ENCODE data around the gene FCRL6.

The FCRL6 gene, protein sequence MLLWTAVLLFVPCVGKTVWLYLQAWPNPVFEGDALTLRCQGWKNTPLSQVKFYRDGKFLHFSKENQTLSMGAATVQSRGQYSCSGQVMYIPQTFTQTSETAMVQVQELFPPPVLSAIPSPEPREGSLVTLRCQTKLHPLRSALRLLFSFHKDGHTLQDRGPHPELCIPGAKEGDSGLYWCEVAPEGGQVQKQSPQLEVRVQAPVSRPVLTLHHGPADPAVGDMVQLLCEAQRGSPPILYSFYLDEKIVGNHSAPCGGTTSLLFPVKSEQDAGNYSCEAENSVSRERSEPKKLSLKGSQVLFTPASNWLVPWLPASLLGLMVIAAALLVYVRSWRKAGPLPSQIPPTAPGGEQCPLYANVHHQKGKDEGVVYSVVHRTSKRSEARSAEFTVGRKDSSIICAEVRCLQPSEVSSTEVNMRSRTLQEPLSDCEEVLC

DNA sequence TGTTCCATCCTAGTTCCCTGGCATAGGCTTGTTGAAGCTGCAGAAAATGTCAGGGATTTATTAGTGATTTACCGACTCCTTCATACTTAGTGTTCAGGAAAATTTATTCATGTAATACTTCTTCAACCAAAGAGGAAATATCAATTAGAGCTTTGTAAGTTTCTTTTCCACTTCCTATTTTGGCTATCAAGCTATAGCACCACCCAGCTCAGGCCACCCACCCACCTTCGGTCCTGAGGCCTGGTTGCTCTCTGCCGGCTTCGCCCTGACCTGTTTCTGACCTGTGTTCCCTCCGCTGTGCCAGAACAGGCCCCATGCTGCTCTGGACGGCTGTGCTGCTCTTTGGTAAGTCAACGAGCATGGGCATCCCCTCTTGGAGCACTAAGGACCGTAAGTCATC is at the start of gene FCRL6:
TSS of gene FCRL6 (plus strand) at position 250 of the 400 bp plus-strand sequence. CDS start at position 315, 65 bp downstream.
- no peak for DNase-seq

DNA sequence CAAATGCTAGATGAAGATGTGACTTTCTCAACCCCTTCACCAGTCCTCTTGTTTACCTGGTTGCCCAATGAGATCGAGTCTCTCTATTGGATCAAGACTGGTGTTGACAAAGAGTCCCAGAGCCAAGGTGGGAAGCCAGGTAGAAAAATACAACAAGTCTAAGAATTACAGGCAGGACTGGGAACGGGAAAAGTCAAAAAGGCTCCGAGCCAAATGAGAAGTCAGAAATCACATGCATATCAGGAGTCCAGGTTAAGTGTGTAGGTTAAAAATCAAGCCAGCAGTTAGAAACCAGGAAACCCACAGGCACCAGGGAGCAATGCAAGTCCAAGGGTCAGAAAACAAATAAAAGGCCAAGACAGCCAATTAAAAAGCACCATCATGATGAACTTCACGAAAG is 48.8 kb upstream of the FCRL6 start:
- DNase-seq = no peak

- DNase-seq = no peak
Measured at GRCh38 chr1:159755451-159756007, 46.6 kb upstream of the FCRL6 start.

DNA sequence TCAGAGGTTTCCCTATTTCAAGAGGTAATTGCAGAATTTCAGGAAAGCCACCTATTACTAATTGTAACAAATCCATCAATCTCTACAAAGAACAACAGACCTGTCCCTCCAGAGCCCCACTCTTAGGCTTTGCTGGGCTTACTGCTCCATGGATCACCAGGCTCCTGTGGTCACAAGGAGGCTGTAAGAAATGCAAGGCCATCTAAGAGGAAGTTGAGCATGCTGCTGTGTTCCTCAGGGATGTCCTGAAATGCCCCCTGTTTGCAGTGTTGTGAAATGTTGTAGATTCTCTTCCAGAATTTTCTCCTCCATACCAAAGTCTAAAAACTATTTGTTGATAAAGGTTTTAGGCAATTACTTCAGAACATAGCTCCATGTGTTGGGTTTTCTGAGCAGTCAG is 45.8 kb upstream of the FCRL6 start:
- no peak for DNase-seq

DNA sequence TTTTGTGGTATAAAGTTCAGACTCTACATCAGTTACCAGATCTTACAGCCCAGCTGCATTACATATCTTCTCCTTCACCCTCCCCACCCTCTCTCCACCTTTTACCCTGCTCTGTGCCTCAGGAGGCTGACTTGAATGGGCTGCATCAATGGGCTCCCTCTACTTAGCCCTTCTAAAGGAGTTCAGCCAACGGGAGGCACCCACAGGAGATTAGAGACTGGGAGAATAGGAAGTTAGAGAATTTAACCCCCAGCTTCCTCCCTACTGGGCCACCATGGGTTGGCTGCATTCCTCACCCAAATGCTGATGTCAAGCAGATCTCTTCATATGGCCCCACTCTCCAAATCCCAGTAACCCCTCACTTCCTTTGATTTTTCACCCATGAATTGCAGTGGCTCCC is 38.5 kb upstream of the FCRL6 start:
- no peak for DNase-seq

GRCh38 chr1:159765806-159766205 is 36.4 kb upstream of the FCRL6 start:
- DNase-seq = no peak

GRCh38 chr1:159771127-159771895 is 30.8 kb upstream of the FCRL6 start:
- no peak for DNase-seq

DNA sequence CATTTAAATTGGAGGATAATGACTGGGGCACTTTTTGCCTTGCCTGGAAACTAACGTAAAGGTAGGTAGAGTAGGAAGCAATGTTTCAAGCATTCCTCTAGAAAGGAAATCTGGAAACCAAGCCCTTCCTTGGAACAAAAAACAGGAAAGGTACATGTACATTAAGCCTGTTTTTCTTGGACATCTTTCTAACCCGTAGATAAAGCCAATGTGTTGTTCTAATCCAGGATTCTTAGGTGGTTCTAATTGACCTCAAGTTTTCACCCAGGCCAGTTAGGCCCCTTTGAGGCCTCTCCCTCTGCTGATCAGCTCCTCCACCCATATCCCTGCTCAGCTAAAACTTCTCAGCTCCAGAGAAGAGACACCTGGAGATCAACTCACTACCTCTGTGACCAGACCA is 27.7 kb upstream of the FCRL6 start:
- DNase-seq = no peak

- no peak for DNase-seq
Measured at GRCh38 chr1:159775716-159776115, 26.4 kb upstream of the FCRL6 start.

DNA sequence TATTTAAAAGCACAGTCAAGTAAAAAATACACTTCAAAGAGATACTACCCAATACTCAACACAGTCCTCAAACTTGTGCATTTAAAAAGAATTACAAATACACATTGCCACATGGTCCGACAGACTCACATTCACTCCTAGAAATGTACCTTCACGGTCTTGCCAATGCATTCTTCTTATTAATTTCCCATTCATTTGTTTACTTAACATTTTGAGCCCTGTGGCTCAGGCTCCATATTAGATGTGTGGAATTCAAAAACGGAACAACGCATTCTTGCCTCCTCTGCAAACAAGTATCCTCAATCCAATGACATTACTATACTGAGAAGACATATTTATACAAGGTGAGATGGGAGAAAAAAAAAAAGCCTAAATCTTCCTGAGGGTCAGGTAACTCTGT is 23.9 kb upstream of the FCRL6 start:
- DNase-seq = no peak

DNA sequence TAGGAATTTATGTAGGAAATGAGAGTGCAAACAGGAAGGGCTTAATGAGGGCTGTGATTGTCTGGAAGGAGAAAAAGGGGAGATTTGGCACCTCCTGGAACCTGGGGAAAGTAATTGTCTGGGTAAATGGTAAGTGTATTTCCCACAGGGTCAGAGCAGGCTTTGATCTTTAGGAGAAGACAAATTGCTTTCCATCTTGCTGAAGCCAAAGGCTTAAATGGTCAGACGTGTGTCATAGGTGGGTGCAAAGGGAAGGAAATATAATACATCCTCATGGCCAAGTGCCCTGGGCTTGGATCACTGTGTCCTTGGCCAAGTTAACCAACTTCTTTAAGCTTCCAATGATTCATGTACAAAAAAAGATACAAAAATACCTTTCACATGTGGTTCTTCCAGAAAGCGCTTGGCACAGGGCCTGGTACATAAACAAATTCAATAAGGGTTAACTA is 22.7 kb upstream of the FCRL6 start:
- no peak for DNase-seq

DNA sequence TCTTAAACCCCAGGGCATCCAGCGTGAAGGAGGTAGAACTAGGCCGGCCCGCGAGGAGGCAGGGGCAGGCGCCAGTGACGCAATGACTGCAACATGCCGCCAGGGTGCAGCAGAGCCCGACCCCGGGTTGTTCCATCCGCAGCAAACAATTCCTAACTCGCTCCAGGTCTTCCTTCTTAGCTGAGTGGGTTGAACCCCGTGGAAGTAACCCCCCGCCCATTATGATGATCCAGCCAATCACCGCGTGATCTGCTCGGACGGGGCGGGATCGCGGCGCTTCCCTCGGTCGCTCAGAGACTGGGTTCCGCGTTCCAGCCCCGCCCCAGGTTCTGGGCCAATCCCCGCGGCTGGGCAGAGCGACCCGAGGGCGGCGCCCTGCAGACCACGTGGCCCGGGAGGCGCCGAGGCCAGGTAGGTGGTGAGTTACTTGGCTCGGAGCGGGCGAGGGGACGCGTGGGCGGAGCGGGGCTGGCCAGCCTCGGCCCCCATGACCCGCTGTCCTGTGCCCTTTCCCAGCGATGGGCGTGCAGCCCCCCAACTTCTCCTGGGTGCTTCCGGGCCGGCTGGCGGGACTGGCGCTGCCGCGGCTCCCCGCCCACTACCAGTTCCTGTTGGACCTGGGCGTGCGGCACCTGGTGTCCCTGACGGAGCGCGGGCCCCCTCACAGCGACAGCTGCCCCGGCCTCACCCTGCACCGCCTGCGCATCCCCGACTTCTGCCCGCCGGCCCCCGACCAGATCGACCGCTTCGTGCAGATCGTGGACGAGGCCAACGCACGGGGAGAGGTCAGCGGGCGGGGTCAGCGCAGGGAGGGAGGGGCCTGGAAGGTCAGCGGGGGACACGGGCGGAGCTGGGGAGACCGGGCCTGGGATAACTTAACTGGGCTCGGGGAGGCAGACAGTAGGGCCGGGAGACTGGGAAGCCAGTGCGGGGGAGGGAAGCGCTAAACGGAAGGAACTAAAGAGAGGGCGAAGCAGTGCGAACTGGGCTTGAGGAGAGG is 21.3 kb upstream of the FCRL6 start, which contains the start of gene DUSP23:
TSS of gene DUSP23 (plus strand) at position 380 of the 1,000 bp plus-strand sequence. CDS start at position 519, 139 bp downstream.
- DNase-seq = peak; percentile 98

GRCh38 chr1:159781992-159782391 is 20.2 kb upstream of the FCRL6 start:
- DNase-seq = no peak

DNA sequence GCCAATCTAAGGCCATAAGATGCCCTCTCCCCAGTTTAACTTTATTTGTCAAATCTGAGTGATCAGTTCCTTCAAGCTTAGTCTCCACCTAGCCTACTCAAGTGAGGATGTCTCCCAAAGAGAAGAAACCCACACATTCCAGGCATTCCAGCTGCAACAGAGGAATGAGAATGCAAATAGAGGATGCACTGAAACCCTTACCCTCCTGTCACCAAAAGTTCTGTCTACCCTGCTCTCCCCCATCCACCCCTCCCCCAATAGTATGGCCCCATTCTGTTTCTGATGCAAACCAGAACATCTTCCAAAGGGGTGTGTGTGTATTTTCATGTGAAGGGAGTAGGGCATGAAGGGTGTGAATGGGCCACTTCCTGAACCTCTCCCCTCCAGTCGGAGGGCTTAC is 18.4 kb upstream of the FCRL6 start:
- no peak for DNase-seq

- no peak for DNase-seq
Measured at GRCh38 chr1:159786465-159786864, 15.7 kb upstream of the FCRL6 start.

GRCh38 chr1:159786966-159787365 is 15.2 kb upstream of the FCRL6 start:
- no peak for DNase-seq

DNA sequence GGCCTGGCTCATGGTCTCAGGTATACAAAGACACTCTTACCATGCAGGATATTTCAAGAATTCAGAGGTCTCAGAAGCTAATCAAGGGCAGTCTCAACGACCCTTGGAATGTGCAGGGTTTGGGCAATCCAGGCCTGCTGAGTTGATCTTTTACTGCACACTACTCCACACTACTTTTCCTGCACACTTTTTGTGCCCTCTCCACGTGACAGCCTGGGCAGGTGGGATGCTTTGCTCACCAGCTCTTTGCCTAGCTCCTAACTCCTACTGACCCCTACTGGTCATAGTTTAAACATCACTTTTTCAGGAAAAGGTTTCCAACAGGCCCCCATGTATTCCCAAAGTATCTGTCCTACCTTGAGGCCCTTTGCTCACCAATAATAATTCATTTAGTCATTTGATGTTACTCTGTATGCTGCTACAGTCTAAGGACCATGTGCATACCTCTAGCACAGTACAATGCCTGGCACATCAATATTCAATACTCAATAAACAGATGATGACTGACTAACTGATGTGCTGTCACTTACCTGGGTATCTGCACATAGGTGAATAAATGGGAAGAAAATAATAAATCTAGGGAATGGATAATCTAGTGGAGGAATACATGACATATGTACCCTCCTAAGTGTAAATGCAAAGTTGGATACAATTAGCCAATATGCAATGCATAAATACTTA is 11.8 kb upstream of the FCRL6 start:
- no peak for DNase-seq

DNA sequence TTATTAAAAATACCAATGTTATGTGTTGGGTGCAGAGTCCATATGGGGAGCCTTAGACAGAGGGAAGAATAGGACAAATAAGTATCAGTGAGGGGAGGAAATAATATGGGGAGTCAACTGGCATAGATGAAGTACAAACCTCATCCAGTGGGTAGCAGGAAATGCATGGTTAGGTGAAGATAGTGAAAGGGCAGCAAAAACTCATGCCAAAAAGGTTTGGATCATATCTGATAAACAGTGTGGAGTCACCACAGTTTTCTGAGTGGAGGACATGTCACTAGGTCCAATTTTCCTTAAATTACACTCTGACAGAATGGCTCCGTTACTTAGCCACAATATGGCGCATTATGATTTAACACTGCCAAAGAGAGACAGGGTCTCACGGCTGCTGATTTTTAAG is 11.1 kb upstream of the FCRL6 start:
- no peak for DNase-seq

DNA sequence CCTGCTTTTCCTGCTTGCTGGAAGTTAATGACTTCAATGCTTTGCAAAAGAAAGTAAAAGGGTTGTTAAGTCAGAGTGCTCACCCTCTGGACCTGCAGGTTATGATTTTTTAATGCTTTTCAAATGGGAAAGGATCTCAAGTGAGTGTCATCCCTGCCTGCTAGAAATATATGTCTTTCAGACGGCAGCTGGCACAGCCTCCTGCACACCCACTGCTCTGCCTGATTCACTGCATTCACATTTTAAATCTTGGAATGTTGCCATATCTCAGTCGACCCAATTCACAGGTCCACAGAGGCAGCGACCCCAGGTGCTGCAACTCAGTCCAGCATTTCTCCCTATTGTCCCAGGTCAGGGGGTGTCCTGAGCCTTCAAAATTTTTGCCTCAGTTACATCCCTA is 10.7 kb upstream of the FCRL6 start:
- DNase-seq = no peak

DNA sequence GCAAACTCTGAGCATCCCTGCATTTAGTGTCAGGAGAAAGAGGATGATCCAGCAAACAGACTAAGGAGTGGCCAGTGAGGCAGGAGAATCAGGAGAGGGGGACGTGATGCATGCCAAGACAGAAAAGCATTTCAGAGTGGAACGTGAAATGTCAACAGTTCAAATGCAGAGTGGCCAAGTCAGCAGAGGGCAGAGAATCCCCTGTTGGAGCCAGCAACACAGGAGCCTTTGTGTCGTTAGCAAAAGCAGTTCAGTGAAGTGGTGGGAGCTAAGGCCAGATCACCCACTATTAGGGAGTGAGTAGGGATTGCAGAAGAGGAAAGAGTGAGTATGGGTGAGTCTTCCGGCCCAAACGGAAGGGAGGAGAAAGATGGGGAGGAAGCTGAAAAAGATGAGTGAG is 6.6 kb upstream of the FCRL6 start:
- no peak for DNase-seq

DNA sequence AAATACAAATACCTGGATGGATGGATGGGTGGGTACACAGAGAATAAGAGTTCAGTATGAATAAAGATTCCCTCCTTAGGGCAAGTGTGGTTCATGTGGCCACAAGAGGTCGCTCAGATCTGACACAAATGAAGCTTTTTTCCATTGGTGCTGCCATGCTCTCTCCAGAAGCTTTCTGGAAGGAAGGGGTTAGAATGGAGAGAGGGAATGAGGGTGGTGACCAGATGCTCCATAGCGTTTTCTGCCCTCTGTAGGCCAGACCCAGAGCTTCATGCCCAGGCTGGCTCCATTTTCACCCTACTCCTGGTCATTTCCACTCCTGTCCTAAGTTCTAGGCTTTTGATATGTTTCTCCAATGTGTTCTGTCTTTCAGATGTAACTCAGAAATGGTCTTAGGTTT is 3.3 kb upstream of the FCRL6 start:
- DNase-seq = peak; percentile 61

Measured in left hindlimb (tissue), 1 donor.